Activated CD8-positive, alpha-beta T cell treated with anti-CD3 and anti-CD28 coated beads for 36 hours (primary cell): ENCODE measurements around the gene CLIP2. TPM values are rescaled to one million over a fixed set of nuclear protein-coding genes. Genes with fewer than 3 reads are reported as not detected.
"Not testable (repeated sequence)": the region's sequence is repeated elsewhere in the genome, so short reads cannot be mapped to it uniquely, and the experiment has no call there.

Experiments
- ATAC-seq: fragments of 200-7000 bp; cut with Tn5 transposase; one replicate; pipeline ENCODE4 v1.10.0; 2021; ENCODE audit warnings: mild to moderate bottlenecking, moderate library complexity
- CTCF ChIA-PET: fragments of 350-600 bp; sonication (Branson Sonifier 250); formaldehyde crosslinking; loops from one replicate; lab custom pipeline; 2021; ENCODE audit warnings: antibody characterized with exemption; lab: Charles Lee
- POLR2A ChIA-PET: fragments of 350-600 bp; sonication (Branson Sonifier 250); formaldehyde crosslinking; loops from one replicate; lab custom pipeline; 2021; ENCODE audit warnings: antibody characterized with exemption; lab: Charles Lee
- DNase-seq: peaks from one replicate; pipeline ENCODE4 v3.0.0-alpha.2; 2020
- H3K27ac Mint-ChIP-seq: one replicate; pipeline ENCODE4 v1.8.0; 2021; ENCODE audit warnings: mild to moderate bottlenecking, mixed read lengths
- H3K27me3 Mint-ChIP-seq: one replicate; pipeline ENCODE4 v1.8.0; 2021; ENCODE audit warnings: mixed read lengths
- H3K36me3 Mint-ChIP-seq: one replicate; pipeline ENCODE4 v1.8.0; 2021; ENCODE audit warnings: low read depth, mixed read lengths
- H3K4me1 Mint-ChIP-seq: one replicate; pipeline ENCODE4 v1.8.0; 2021; ENCODE audit warnings: low read depth, mixed read lengths
- H3K4me3 Mint-ChIP-seq: one replicate; pipeline ENCODE4 v1.8.0; 2021; ENCODE audit warnings: mild to moderate bottlenecking, moderate library complexity, mixed read lengths
- H3K9me3 Mint-ChIP-seq: one replicate; pipeline ENCODE4 v1.8.0; 2021; ENCODE audit warnings: mixed read lengths
- CTCF ChIP-seq: fragments of 200-600 bp; IDR thresholded peaks from one replicate; pipeline ENCODE4 v1.8.0; 2022; ENCODE audit warnings: antibody characterized with exemption, mild to moderate bottlenecking
- intact Hi-C: fragments of 100-400 bp; cut with micrococcal nuclease; formaldehyde crosslinking; loops from one replicate; pipeline ENCODE4 v1.10.0; 2022
- total RNA-seq, 2 experiments: library from RNA; stranded (reverse); gene quantifications; one replicate each; pipeline ENCODE4 v1.2.3, GENCODE V29; 2021

CLIP2 gene
- total RNA-seq, 2 experiments from 2014 or later, result 1.3 to 1.4 TPM

- no peak for TF ChIP-seq CTCF
- no peaks in the 10 kb centered on the region for H3K36me3 Mint-ChIP-seq
- ChIA-PET POLR2A (no interaction called here), CTCF (no interaction called here)
- H3K27me3 Mint-ChIP-seq, result no peaks in the 10 kb centered on the region
- intact Hi-C loops, result no loop called here
- H3K4me1 Mint-ChIP-seq, result no peaks in the 10 kb centered on the region
- H3K27ac Mint-ChIP-seq, result no peak overlapping the region
- H3K9me3 Mint-ChIP-seq, result no peaks in the 10 kb centered on the region
- no peak overlapping the region for H3K4me3 Mint-ChIP-seq
- no peak for ATAC-seq
- no peak for DNase-seq
These were observed 140.0 kb downstream of the CLIP2 start for GRCh38 chr7:74429153-74429747.

GRCh38 chr7:74430409-74430808, 141.2 kb downstream of the CLIP2 start:
- intact Hi-C loops, H3K4me1 Mint-ChIP-seq, H3K27me3 Mint-ChIP-seq, H3K4me3 Mint-ChIP-seq, H3K9me3 Mint-ChIP-seq, CTCF ChIA-PET, H3K27ac Mint-ChIP-seq, ATAC-seq, DNase-seq, H3K36me3 Mint-ChIP-seq, POLR2A ChIA-PET: not testable (repeated sequence)

DNA sequence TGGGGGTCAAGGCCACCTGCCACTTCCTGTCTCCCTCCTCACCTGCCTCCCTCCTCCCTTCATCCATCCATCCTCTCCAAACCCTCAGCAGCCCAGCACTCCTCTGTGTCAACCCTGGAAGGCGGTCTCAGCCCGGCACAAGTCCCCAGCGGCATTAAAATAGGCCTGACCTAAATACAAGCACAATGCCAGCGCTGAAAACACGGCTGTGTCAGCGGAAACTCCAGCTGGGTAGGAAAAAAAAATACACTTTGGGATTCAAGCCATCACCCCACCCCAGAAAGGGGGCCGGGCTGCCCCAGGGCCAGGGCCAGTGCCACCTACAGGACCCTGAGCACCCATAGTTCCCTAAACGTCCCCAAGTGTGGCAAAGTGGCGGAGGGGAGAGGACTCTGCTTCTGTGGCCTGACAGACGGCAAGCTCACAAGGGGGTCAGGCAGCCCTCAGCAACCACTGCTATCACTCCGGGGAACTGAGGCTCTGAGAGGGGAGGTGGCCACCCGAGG, 141.8 kb downstream of the CLIP2 start:
- CTCF ChIA-PET, result interaction anchor here (0.7 kb wide), 1 partner anchor 13 kb away, joined by 3 read pairs; no protein-coding TSS in a partner anchor
- intact Hi-C loops, result no loop called here
- Mint-ChIP-seq H3K36me3 (no peaks in the 10 kb centered on the region), H3K9me3 (no peaks in the 10 kb centered on the region), H3K4me1 (no peaks in the 10 kb centered on the region), H3K27ac (no peak overlapping the region), H3K27me3 (no peaks in the 10 kb centered on the region), H3K4me3 (no peak overlapping the region)
- POLR2A ChIA-PET, result no interaction called here
- TF ChIP-seq CTCF, result no peak
- ATAC-seq, result no peak
- no peak for DNase-seq

DNA sequence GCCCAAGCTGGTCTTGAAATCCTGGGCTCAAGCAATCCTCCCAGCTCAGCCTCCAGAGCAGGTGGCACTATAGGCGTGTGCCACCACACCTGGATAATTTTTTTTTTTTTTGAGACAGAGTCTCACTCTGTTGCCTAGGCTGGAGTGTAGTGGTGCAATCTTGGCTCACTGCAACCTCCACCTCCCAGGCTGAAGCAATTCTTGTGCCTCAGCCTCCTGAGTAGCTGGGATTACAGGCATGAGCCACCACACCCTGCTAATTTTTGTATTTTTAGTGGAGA, 148.0 kb downstream of the CLIP2 start:
- H3K9me3 Mint-ChIP-seq, ATAC-seq, intact Hi-C loops, H3K4me1 Mint-ChIP-seq, H3K36me3 Mint-ChIP-seq, DNase-seq, H3K27ac Mint-ChIP-seq, CTCF ChIA-PET, POLR2A ChIA-PET, H3K4me3 Mint-ChIP-seq, H3K27me3 Mint-ChIP-seq: not testable (repeated sequence)

- H3K36me3 Mint-ChIP-seq, result no peaks in the 10 kb centered on the region
- no peaks in the 10 kb centered on the region for H3K4me1 Mint-ChIP-seq
- DNase-seq (no peak), ATAC-seq (no peak)
- intact Hi-C loops, result no loop called here
- ChIA-PET CTCF (interaction anchor here (0.8 to 1.6 kb wide), 2 partner anchors 9 to 12 kb away, joined by 3 read pairs; no protein-coding TSS in a partner anchor), POLR2A (interaction anchor here (1.0 kb wide), 1 partner anchor 13 kb away, joined by 3 read pairs; no protein-coding TSS in a partner anchor)
- H3K27ac Mint-ChIP-seq, result no peak overlapping the region
- no peak overlapping the region for H3K4me3 Mint-ChIP-seq
- TF ChIP-seq CTCF, result no peak
- no peaks in the 10 kb centered on the region for H3K27me3 Mint-ChIP-seq
- H3K9me3 Mint-ChIP-seq, result peaks cover 5% of the 10 kb centered on the region
These were observed 149.1 kb downstream of the CLIP2 start for GRCh38 chr7:74438327-74438726.

- H3K4me3 Mint-ChIP-seq, result no peak overlapping the region
- peaks cover 5% of the 10 kb centered on the region for H3K9me3 Mint-ChIP-seq
- ChIA-PET CTCF (interaction anchor here (0.7 to 1.5 kb wide), 3 partner anchors 10 to 233 kb away, joined by 3 to 6 read pairs (median 4); no protein-coding TSS in a partner anchor), POLR2A (no interaction called here)
- intact Hi-C loops, result no loop called here
- no peak for ATAC-seq
- no peak overlapping the region for H3K27ac Mint-ChIP-seq
- no peaks in the 10 kb centered on the region for H3K36me3 Mint-ChIP-seq
- no peak for TF ChIP-seq CTCF
- no peak for DNase-seq
- H3K27me3 Mint-ChIP-seq, result no peaks in the 10 kb centered on the region
- no peaks in the 10 kb centered on the region for H3K4me1 Mint-ChIP-seq
These were observed 150.3 kb downstream of the CLIP2 start for GRCh38 chr7:74439541-74439940.

DNA sequence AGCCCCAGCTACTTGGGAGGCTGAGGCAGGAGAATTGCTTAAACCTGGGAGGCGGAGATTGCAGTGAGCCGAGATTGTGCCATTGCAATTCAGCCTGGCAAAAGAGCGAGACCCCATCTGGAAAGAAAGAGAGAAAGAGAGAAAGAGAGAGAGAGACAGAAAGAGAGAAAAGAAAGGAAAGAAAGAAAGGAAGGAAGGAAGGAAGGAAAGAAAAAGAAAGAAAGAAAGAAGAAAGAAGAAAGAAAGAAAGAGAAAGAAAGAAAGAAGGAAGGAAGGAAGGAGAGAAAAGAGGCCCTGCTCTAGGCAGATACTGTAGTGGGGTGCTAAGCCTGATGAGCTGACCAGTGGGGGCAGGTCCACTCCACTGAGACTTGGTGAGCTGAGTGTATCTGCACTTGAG, 150.9 kb downstream of the CLIP2 start:
- POLR2A ChIA-PET, H3K27ac Mint-ChIP-seq, DNase-seq, intact Hi-C loops, ATAC-seq, H3K9me3 Mint-ChIP-seq, H3K27me3 Mint-ChIP-seq, H3K4me3 Mint-ChIP-seq, H3K36me3 Mint-ChIP-seq, H3K4me1 Mint-ChIP-seq: not testable (repeated sequence)
- CTCF ChIA-PET, result interaction anchor here (0.7 to 1.5 kb wide), 2 partner anchors 22 to 234 kb away, joined by 3 to 4 read pairs; no protein-coding TSS in a partner anchor
